Stimulated activated naive CD8-positive, alpha-beta T cell treated with anti-CD3 and anti-CD28 coated beads, Interleukin-15, amount 100 ng/mL, for 72 hours (primary cell): ENCODE measurements around the gene LMOD1.
"Not testable (repeated sequence)": the region's sequence is repeated elsewhere in the genome, so short reads cannot be mapped to it uniquely, and the experiment has no call there.

Experiments used
- ATAC-seq: fragments of 150-1000 bp; cut with Tn5 transposase; 2 replicates; pipeline ENCODE4 v1.10.0; 2021; ENCODE audit warnings: mild to moderate bottlenecking, moderate library complexity
- DNase-seq, 2 donors: peaks; one replicate each; pipeline ENCODE4 v3.0.0; 2021 to 2022
- H3K27ac Mint-ChIP-seq, 2 donors: one replicate each; pipeline ENCODE4 v1.8.0; 2022; ENCODE audit warnings: mild to moderate bottlenecking in 2 of 2, mixed read lengths in 2 of 2, moderate library complexity in 2 of 2
- H3K27me3 Mint-ChIP-seq: one replicate; pipeline ENCODE4 v1.8.0; 2022; ENCODE audit warnings: mixed read lengths
- H3K4me1 Mint-ChIP-seq: one replicate; pipeline ENCODE4 v1.8.0; 2022; ENCODE audit warnings: mild to moderate bottlenecking, mixed read lengths
- H3K4me3 Mint-ChIP-seq, 2 donors: one replicate each; pipeline ENCODE4 v1.8.0; 2022; ENCODE audit warnings: mild to moderate bottlenecking in 2 of 2, mixed read lengths in 2 of 2, moderate library complexity in 1 of 2
- H3K9me3 Mint-ChIP-seq, 2 donors: one replicate each; pipeline ENCODE4 v1.8.0; 2022; ENCODE audit warnings: mixed read lengths in 2 of 2

The LMOD1 gene

GRCh38 chr1:201958348-201958747 is 12.0 kb upstream of the LMOD1 start:
- no peaks in the 10 kb centered on the region for H3K27me3 Mint-ChIP-seq
- DNase-seq, result no peak
- ATAC-seq, result no peak
- H3K9me3 Mint-ChIP-seq, result no peaks in the 10 kb centered on the region
- peaks cover 31% of the 10 kb centered on the region for H3K4me1 Mint-ChIP-seq
- H3K27ac Mint-ChIP-seq, result peak overlapping the region in 1 of 2 donors; percentile 12
- H3K4me3 Mint-ChIP-seq, result no peak overlapping the region

- peak overlapping the region; percentile 96 to 98 for H3K4me3 Mint-ChIP-seq
- H3K27ac Mint-ChIP-seq, result peak overlapping the region; percentile 96 to 99
- H3K4me1 Mint-ChIP-seq, result peaks cover 31% of the 10 kb centered on the region
- H3K9me3 Mint-ChIP-seq, result no peaks in the 10 kb centered on the region
- no peak for DNase-seq
- H3K27me3 Mint-ChIP-seq, result no peaks in the 10 kb centered on the region
- ATAC-seq, result peak; percentile 64
Observed at GRCh38 chr1:201955729-201956143, 9.4 kb upstream of the LMOD1 start.

- H3K4me1 Mint-ChIP-seq, result peaks cover 31% of the 10 kb centered on the region
- no peaks in the 10 kb centered on the region for H3K27me3 Mint-ChIP-seq
- peak; percentile 91 to 96 for DNase-seq
- peak within 1 kb of the TSS; percentile 96 to 98 for H3K4me3 Mint-ChIP-seq
- ATAC-seq, result peak; percentile 99
- H3K27ac Mint-ChIP-seq, result peak within 1 kb of the TSS; percentile 96 to 99
- H3K9me3 Mint-ChIP-seq, result no peaks in the 10 kb centered on the region
Observed at GRCh38 chr1:201955009-201955728, 8.8 kb upstream of the LMOD1 start, which contains the start of gene TIMM17A. Gene TIMM17A (plus strand): TSS chr1:201955503. CDS start chr1:201955527, 24 bp downstream.

GRCh38 chr1:201954263-201955008 is 8.1 kb upstream of the LMOD1 start:
- H3K27ac Mint-ChIP-seq, result peak overlapping the region; percentile 96 to 99
- no peaks in the 10 kb centered on the region for H3K27me3 Mint-ChIP-seq
- DNase-seq (peak in 1 of 2 donors; percentile 33), ATAC-seq (peak; percentile 27)
- no peaks in the 10 kb centered on the region for H3K9me3 Mint-ChIP-seq
- H3K4me1 Mint-ChIP-seq, result peaks cover 31% of the 10 kb centered on the region
- H3K4me3 Mint-ChIP-seq, result peak overlapping the region; percentile 96 to 98

- ATAC-seq (no peak), DNase-seq (no peak)
- H3K4me3 Mint-ChIP-seq, result no peak overlapping the region
- H3K27ac Mint-ChIP-seq, result no peak overlapping the region
- H3K27me3 Mint-ChIP-seq, result peaks cover 47% of the 10 kb centered on the region
- no peaks in the 10 kb centered on the region for H3K9me3 Mint-ChIP-seq
- peaks cover 25% of the 10 kb centered on the region for H3K4me1 Mint-ChIP-seq
Observed at GRCh38 chr1:201949491-201949890, 3.1 kb upstream of the LMOD1 start.

GRCh38 chr1:201947697-201948008 is 1.3 kb upstream of the LMOD1 start:
- DNase-seq, result no peak
- H3K4me1 Mint-ChIP-seq, result peaks cover 21% of the 10 kb centered on the region
- ATAC-seq, result no peak
- H3K27ac Mint-ChIP-seq, result no peak overlapping the region
- no peak overlapping the region for H3K4me3 Mint-ChIP-seq
- H3K27me3 Mint-ChIP-seq, result peaks cover 64% of the 10 kb centered on the region
- no peaks in the 10 kb centered on the region for H3K9me3 Mint-ChIP-seq

GRCh38 chr1:201945863-201946223 is 505 bp downstream of the LMOD1 start:
- no peak overlapping the region for H3K27ac Mint-ChIP-seq
- H3K27me3 Mint-ChIP-seq, result peaks cover 64% of the 10 kb centered on the region
- no peaks in the 10 kb centered on the region for H3K9me3 Mint-ChIP-seq
- H3K4me3 Mint-ChIP-seq, result peak overlapping the region in 1 of 2 donors; percentile 81
- ATAC-seq (no peak), DNase-seq (no peak)
- H3K4me1 Mint-ChIP-seq, result peaks cover 21% of the 10 kb centered on the region

GRCh38 chr1:201945157-201945556 is 1.2 kb downstream of the LMOD1 start:
- H3K4me3 Mint-ChIP-seq, result no peak overlapping the region
- DNase-seq (no peak), ATAC-seq (no peak)
- peaks cover 21% of the 10 kb centered on the region for H3K4me1 Mint-ChIP-seq
- no peaks in the 10 kb centered on the region for H3K9me3 Mint-ChIP-seq
- peaks cover 64% of the 10 kb centered on the region for H3K27me3 Mint-ChIP-seq
- no peak overlapping the region for H3K27ac Mint-ChIP-seq

GRCh38 chr1:201944639-201945038 is 1.7 kb downstream of the LMOD1 start:
- Mint-ChIP-seq H3K27ac (no peak overlapping the region), H3K9me3 (no peaks in the 10 kb centered on the region), H3K27me3 (peaks cover 64% of the 10 kb centered on the region), H3K4me3 (no peak overlapping the region), H3K4me1 (peaks cover 21% of the 10 kb centered on the region)
- DNase-seq (no peak), ATAC-seq (no peak)

GRCh38 chr1:201944002-201944401 is 2.3 kb downstream of the LMOD1 start:
- H3K27me3 Mint-ChIP-seq, result peaks cover 61% of the 10 kb centered on the region
- H3K4me3 Mint-ChIP-seq, result no peak overlapping the region
- H3K9me3 Mint-ChIP-seq, result no peaks in the 10 kb centered on the region
- no peak overlapping the region for H3K27ac Mint-ChIP-seq
- DNase-seq (no peak), ATAC-seq (no peak)
- H3K4me1 Mint-ChIP-seq, result peaks cover 21% of the 10 kb centered on the region

- peaks cover 21% of the 10 kb centered on the region for H3K4me1 Mint-ChIP-seq
- H3K9me3 Mint-ChIP-seq, result no peaks in the 10 kb centered on the region
- H3K27ac Mint-ChIP-seq, result no peak overlapping the region
- ATAC-seq, result no peak
- DNase-seq, result no peak
- H3K4me3 Mint-ChIP-seq, result no peak overlapping the region
- peaks cover 43% of the 10 kb centered on the region for H3K27me3 Mint-ChIP-seq
Observed at GRCh38 chr1:201942129-201942495, 4.2 kb downstream of the LMOD1 start.

GRCh38 chr1:201941420-201942128 is 4.8 kb downstream of the LMOD1 start:
- no peaks in the 10 kb centered on the region for H3K9me3 Mint-ChIP-seq
- H3K4me3 Mint-ChIP-seq, result no peak overlapping the region
- ATAC-seq, result no peak
- DNase-seq, result no peak
- peaks cover 38% of the 10 kb centered on the region for H3K27me3 Mint-ChIP-seq
- no peak overlapping the region for H3K27ac Mint-ChIP-seq
- peaks cover 15% of the 10 kb centered on the region for H3K4me1 Mint-ChIP-seq

- not testable (repeated sequence) for ATAC-seq, H3K4me3 Mint-ChIP-seq, DNase-seq, H3K9me3 Mint-ChIP-seq, H3K27ac Mint-ChIP-seq, H3K4me1 Mint-ChIP-seq
- H3K27me3 Mint-ChIP-seq, result peaks cover 25% of the 10 kb centered on the region
Observed at GRCh38 chr1:201940316-201940715, 6.0 kb downstream of the LMOD1 start.

- H3K9me3 Mint-ChIP-seq, result no peaks in the 10 kb centered on the region
- H3K27me3 Mint-ChIP-seq, result peaks cover 24% of the 10 kb centered on the region
- H3K27ac Mint-ChIP-seq, result no peak overlapping the region
- ATAC-seq (no peak), DNase-seq (no peak)
- H3K4me3 Mint-ChIP-seq, result no peak overlapping the region
- H3K4me1 Mint-ChIP-seq, result no peaks in the 10 kb centered on the region
Observed at GRCh38 chr1:201939574-201939973, 6.8 kb downstream of the LMOD1 start.

GRCh38 chr1:201939148-201939547 is 7.2 kb downstream of the LMOD1 start:
- no peak overlapping the region for H3K27ac Mint-ChIP-seq
- no peak for ATAC-seq
- no peaks in the 10 kb centered on the region for H3K9me3 Mint-ChIP-seq

More at GRCh38 chr1:201939148-201939547, 7.2 kb downstream of the LMOD1 start:
- Mint-ChIP-seq H3K4me1 (no peaks in the 10 kb centered on the region), H3K4me3 (no peak overlapping the region), H3K27me3 (peaks cover 24% of the 10 kb centered on the region)
- DNase-seq, result no peak
